DOHH2 (cell line): ENCODE measurements around the gene INHBE.
"Not testable (repeated sequence)": the region's sequence is repeated elsewhere in the genome, so short reads cannot be mapped to it uniquely, and the experiment has no call there.

Experiments
- EZH2phosphoT487 ChIP-seq: fragments of 200-600 bp; sonication (generic); IDR thresholded peaks from 2 replicates; pipeline ENCODE4 v1.6.1; 2017; ENCODE audit warnings: borderline replicate concordance, mild to moderate bottlenecking, antibody characterized with exemption, low read length, moderate library complexity, mixed read lengths
- TF ChIP-seq, protein P1 (sequence below): fragments of 200-600 bp; sonication (generic); IDR thresholded peaks from one replicate; pipeline ENCODE4 v1.5.1; 2014; ENCODE audit warnings: antibody characterized with exemption, mild to moderate bottlenecking, low read depth, low read length; ENCODE audit not compliant: poor library complexity, severe bottlenecking

DNA sequence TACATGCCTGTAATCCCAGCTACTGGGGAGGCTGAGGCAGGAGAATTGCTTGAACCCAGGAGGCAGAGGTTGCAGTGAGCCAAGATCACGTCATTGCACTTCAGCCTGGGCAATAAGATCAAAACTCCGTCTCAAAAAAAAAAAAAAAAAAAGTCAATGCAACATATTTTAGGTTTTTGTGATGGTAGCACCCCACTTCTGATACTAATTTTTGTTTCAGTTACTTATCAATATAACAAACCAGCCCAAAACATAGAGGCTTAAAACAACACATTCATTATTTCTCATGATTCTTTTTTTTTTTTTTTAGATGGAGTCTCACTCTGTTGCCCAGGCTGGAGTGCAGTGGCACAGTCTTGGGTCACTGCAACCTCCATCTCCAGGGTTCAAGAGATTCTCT, 13.7 kb upstream of the INHBE start:
- TF ChIP-seq, protein P1, sequence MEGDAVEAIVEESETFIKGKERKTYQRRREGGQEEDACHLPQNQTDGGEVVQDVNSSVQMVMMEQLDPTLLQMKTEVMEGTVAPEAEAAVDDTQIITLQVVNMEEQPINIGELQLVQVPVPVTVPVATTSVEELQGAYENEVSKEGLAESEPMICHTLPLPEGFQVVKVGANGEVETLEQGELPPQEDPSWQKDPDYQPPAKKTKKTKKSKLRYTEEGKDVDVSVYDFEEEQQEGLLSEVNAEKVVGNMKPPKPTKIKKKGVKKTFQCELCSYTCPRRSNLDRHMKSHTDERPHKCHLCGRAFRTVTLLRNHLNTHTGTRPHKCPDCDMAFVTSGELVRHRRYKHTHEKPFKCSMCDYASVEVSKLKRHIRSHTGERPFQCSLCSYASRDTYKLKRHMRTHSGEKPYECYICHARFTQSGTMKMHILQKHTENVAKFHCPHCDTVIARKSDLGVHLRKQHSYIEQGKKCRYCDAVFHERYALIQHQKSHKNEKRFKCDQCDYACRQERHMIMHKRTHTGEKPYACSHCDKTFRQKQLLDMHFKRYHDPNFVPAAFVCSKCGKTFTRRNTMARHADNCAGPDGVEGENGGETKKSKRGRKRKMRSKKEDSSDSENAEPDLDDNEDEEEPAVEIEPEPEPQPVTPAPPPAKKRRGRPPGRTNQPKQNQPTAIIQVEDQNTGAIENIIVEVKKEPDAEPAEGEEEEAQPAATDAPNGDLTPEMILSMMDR: not testable (repeated sequence)
- not testable (repeated sequence) for TF ChIP-seq EZH2phosphoT487
